ENCODE results near the gene PACC1. TPM values are rescaled to one million over a fixed set of nuclear protein-coding genes. Genes with fewer than 3 reads are reported as not detected.

The PACC1 gene
- total RNA-seq, 2 experiments from 2014 or later: 11.1 to 11.7 TPM

DNA sequence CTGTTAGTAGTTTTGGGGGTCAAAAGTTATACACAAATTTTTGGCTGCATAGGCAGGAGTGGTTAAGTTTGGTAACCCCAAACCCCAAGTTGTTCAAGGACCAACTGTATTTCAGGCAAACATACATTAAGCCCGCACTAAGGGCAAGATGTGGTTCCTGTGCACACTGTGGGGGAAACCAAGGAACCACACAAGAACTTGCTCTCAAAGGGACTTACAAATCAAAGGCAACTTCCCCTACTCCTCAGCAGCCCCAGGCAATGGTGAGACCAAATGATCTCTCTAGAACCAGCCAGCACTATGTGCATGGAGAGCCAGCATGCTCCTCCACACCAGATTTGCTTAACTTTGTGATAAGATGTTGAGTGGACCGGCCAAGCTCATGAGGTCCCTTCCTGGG, 35.3 kb downstream of the PACC1 start:
- Mint-ChIP-seq H3K9me3 (no peaks in the 10 kb centered on the region), H3K27me3 (no peaks in the 10 kb centered on the region)
- no peak for DNase-seq

DNA sequence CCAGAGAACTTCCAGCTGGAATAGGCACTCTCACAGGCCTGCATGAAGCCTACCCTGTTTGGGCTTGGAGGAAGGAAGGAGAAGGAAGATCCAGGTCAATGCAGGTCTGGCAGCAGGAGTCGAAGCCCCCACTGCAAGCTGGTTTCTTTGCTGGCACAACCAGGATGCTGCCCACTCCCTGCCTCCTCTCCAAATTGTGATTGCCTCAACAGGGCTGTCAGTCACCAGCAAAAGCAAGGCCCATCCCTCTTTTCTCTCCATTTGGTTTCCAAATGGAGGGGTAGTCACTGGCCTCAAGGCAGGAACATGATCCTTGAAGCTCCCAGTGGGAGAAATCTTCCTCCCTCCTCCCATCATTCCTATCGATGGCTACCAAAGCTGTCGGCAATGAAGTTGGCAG, 37.0 kb downstream of the PACC1 start:
- no peak overlapping the region for H3K27ac Mint-ChIP-seq
- H3K4me1 Mint-ChIP-seq (ENCODE audit: low read depth): no peaks in the 10 kb centered on the region
- no peak for DNase-seq
- ATAC-seq: no peak
- TF ChIP-seq, protein P1, sequence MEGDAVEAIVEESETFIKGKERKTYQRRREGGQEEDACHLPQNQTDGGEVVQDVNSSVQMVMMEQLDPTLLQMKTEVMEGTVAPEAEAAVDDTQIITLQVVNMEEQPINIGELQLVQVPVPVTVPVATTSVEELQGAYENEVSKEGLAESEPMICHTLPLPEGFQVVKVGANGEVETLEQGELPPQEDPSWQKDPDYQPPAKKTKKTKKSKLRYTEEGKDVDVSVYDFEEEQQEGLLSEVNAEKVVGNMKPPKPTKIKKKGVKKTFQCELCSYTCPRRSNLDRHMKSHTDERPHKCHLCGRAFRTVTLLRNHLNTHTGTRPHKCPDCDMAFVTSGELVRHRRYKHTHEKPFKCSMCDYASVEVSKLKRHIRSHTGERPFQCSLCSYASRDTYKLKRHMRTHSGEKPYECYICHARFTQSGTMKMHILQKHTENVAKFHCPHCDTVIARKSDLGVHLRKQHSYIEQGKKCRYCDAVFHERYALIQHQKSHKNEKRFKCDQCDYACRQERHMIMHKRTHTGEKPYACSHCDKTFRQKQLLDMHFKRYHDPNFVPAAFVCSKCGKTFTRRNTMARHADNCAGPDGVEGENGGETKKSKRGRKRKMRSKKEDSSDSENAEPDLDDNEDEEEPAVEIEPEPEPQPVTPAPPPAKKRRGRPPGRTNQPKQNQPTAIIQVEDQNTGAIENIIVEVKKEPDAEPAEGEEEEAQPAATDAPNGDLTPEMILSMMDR (IDR thresholded peaks at IDR 0.05): no peak
- CTCF ChIA-PET: interaction anchor here (4.0 to 4.1 kb wide), 2 partner anchors 10 to 79 kb away, joined by 22 to 35 read pairs; no protein-coding TSS in a partner anchor
- intact Hi-C loops (cut with micrococcal nuclease): no loop called here
- POLR2A ChIA-PET: no interaction called here
- H3K27me3 Mint-ChIP-seq: no peaks in the 10 kb centered on the region
- H3K36me3 Mint-ChIP-seq (ENCODE audit: low read depth): peaks cover 39% of the 10 kb centered on the region
- H3K4me3 Mint-ChIP-seq: no peak overlapping the region
- peaks cover 6% of the 10 kb centered on the region for H3K9me3 Mint-ChIP-seq

More for the DNA sequence above, 35.3 kb downstream of the PACC1 start:
- TF ChIP-seq, protein P1 (IDR thresholded peaks at IDR 0.05): no peak
- Mint-ChIP-seq H3K27ac (no peak overlapping the region), H3K36me3 (ENCODE audit: low read depth) (peaks cover 30% of the 10 kb centered on the region), H3K4me1 (ENCODE audit: low read depth) (no peaks in the 10 kb centered on the region), H3K4me3 (no peak overlapping the region)
- CTCF ChIA-PET: interaction anchor here (0.7 to 1.3 kb wide), 3 partner anchors 11 to 316 kb away, joined by 3 to 5 read pairs (median 4); no protein-coding TSS in a partner anchor
- intact Hi-C loops (cut with micrococcal nuclease): no loop called here
- POLR2A ChIA-PET: no interaction called here
- ATAC-seq: no peak

DNA sequence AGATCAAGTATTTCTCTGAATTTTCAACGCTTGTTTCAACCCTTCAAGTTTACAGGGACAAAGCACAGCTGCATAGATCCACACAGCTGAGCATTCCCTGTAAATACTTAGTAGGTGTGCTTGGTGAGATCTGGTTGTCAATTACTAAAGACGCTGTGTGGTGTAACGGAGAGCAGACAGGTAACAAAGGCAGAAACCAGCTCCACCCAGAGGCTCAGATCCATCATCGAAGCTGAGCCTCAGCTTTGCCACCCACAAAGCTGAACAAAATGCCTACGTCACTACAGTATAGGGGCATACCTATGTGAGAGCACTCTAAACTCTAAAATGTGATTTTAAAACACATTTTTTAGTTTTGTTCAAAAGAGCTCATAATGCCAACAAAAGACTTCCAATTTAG, 38.7 kb downstream of the PACC1 start:
- Mint-ChIP-seq H3K36me3 (ENCODE audit: low read depth) (peaks cover 50% of the 10 kb centered on the region), H3K4me1 (ENCODE audit: low read depth) (no peaks in the 10 kb centered on the region), H3K27ac (no peak overlapping the region), H3K27me3 (no peaks in the 10 kb centered on the region), H3K9me3 (peaks cover 6% of the 10 kb centered on the region), H3K4me3 (no peak overlapping the region)
- CTCF ChIA-PET: interaction anchor here (0.7 to 4.1 kb wide), 5 partner anchors 8 to 313 kb away, joined by 3 to 35 read pairs (median 5); no protein-coding TSS in a partner anchor
- TF ChIP-seq, protein P1 (IDR thresholded peaks at IDR 0.05): no peak
- intact Hi-C loops (cut with micrococcal nuclease): no loop called here
- POLR2A ChIA-PET: interaction anchor here (1.4 kb wide), 1 partner anchor 9 kb away, joined by 3 read pairs; no protein-coding TSS in a partner anchor
- ATAC-seq (no peak), DNase-seq (no peak)

DNA sequence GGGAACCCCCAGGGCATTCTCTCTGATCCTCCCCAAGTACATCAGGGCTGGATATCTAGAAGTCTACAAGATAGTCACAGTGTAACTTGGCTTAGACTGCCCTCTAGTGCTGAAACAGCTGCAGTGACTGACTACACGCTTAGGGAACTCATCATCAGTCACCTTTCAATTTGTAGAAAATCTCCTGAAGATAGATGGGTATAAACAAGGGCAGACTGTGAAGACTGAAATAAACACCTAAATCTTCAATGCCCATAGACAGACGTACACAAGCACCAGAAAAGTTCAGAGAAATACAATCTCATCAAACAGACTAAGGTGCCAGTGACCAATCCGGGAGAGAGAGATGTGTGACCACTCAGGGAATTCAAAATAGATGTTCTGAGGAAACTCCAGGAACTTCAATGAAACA, 46.6 kb downstream of the PACC1 start:
- TF ChIP-seq, protein P1 (IDR thresholded peaks at IDR 0.05): peak; percentile 77
- Mint-ChIP-seq H3K4me3 (no peak overlapping the region), H3K9me3 (peaks cover 6% of the 10 kb centered on the region), H3K27ac (peak overlapping the region; percentile 14), H3K4me1 (ENCODE audit: low read depth) (no peaks in the 10 kb centered on the region), H3K27me3 (no peaks in the 10 kb centered on the region), H3K36me3 (ENCODE audit: low read depth) (peaks cover 48% of the 10 kb centered on the region)
- POLR2A ChIA-PET: interaction anchor here (1.1 kb wide), 1 partner anchor 333 kb away, joined by 3 read pairs; no protein-coding TSS in a partner anchor
- intact Hi-C loops (cut with micrococcal nuclease): loop anchor here (5.0 kb wide), 2 partner anchors 89 to 311 kb away; no protein-coding TSS in a partner anchor
- CTCF ChIA-PET: interaction anchor here (0.7 to 10.8 kb wide), 30 partner anchors 9 to 687 kb away, joined by 3 to 134 read pairs (median 4); partner anchors contain the start of genes DTL and INTS7
- peak; percentile 73 for DNase-seq
- peak; percentile 95 for ATAC-seq

DNA sequence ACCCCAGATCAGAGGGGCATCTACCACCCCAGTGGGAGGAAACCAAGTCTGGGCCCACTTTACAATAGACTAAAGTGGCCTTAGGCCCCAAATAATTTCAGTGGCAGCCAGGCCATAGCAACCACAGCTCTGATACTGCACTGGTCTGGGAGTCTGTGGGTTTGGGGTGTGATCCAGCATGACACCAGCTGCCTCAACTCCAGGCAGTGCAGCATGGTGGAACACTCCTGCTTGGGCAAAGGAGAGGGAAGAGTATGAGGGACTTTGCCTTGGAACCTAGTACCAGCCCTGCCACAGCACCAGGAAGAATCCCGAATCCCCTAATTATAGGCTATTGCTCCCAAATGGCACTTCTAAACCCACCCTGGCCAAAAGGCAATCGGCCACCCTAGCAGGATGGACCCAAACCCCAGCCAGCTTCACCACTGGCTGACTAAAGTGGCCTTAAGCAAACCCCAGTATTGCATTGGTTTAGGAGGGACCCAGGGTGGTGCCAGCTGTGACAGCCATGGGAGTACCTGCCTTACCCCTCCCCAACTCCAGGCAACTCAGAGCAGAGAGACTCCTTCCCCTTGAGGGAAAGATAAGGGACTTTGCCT, 47.1 kb downstream of the PACC1 start:
- POLR2A ChIA-PET: interaction anchor here (1.0 to 1.1 kb wide), 2 partner anchors 9 to 333 kb away, joined by 3 read pairs; no protein-coding TSS in a partner anchor

More for the DNA sequence above, 47.1 kb downstream of the PACC1 start:
- DNase-seq (no peak), ATAC-seq (peak; percentile 49)
- Mint-ChIP-seq H3K4me3 (no peak overlapping the region), H3K27ac (no peak overlapping the region), H3K4me1 (ENCODE audit: low read depth) (no peaks in the 10 kb centered on the region), H3K27me3 (no peaks in the 10 kb centered on the region), H3K9me3 (peaks cover 3% of the 10 kb centered on the region), H3K36me3 (ENCODE audit: low read depth) (peaks cover 45% of the 10 kb centered on the region)
- CTCF ChIA-PET: interaction anchor here (0.9 to 10.8 kb wide), 18 partner anchors 9 to 687 kb away, joined by 3 to 134 read pairs (median 6); partner anchors contain the start of genes DTL and INTS7
- intact Hi-C loops (cut with micrococcal nuclease): loop anchor here (5.0 kb wide), 2 partner anchors 90 to 310 kb away; no protein-coding TSS in a partner anchor
- TF ChIP-seq, protein P1 (IDR thresholded peaks at IDR 0.05): no peak
